Measurements from ENCODE around the gene CAPN14. TPM values are rescaled to one million over a fixed set of nuclear protein-coding genes. Genes with fewer than 3 reads are reported as not detected.
"Not testable (repeated sequence)": the region's sequence is repeated elsewhere in the genome, so short reads cannot be mapped to it uniquely, and the experiment has no call there.

Gene CAPN14
- polyA plus RNA-seq, 2 donors, result 72.7 to 141 TPM

DNA sequence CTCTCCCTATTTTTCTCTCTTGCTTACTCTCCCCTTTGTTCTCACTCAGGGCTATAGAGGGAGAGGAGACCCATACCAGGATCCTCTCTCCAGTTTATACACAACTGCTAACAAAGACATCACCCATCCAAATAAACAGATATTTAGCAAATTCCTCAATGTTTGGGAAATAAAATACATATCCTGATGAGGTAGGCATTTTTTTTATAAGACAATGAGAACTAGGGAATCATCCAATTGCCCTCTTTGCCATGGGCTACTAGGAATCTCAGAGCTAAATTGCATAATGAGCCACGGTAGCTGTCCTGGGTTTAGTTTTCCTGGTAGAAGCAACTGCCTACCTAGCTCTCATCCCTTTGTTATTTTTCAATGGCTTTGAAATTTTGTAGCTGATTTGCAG is 27.1 kb downstream of the CAPN14 start:
- H3K27ac ChIP-seq (ENCODE audit: low read depth in 2 of 2, low read length in 1 of 2), result no peak overlapping the region
- WGBS, 2 donors, result 75% methylated on average over 1 of the region's 1 CpG
- no peak overlapping the region for H3K4me3 ChIP-seq (ENCODE audit: low read depth in 1 of 2, low read length in 2 of 2)
- no peaks in the 10 kb centered on the region for H3K27me3 ChIP-seq (ENCODE audit: control insufficient read depth in 1 of 2, insufficient read depth in 2 of 2, low read length in 2 of 2)
- H3K9me3 ChIP-seq (ENCODE audit: control insufficient read depth in 2 of 2, insufficient read depth in 1 of 2, low read depth in 1 of 2, low read length in 1 of 2), result no peaks in the 10 kb centered on the region
- H3K4me1 ChIP-seq (ENCODE audit: control insufficient read depth in 2 of 2, insufficient read depth in 2 of 2, low read length in 1 of 2), result no peaks in the 10 kb centered on the region
- H3K36me3 ChIP-seq (ENCODE audit: control insufficient read depth in 2 of 2, insufficient read depth in 2 of 2, low read length in 1 of 2), result peaks cover 0 to 10% of the 10 kb centered on the region in 2 donors

DNA sequence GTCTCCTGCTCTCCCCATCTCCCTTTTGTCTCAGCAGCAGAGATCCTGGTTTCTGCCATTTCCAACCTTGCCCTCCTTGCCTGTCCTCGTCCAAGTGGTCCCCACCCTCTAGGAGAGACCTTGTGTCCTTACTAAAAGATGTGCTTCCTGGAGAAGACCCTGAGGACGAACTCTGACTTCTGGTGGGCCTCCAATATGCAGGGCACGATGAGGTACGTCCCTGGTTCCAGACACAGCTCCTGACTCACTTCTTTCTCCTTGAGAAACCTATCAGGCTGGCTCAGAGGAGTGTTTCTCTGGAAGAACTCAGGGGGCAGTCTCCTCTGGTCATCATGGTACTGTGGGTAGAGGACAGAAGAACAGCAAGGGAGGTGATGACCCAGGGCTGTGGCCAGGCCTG is 28.2 kb downstream of the CAPN14 start:
- 76 to 91% methylated on average over 4 of the region's 4 CpGs for WGBS, 2 donors
- no peaks in the 10 kb centered on the region for H3K9me3 ChIP-seq (ENCODE audit: control insufficient read depth in 2 of 2, insufficient read depth in 1 of 2, low read depth in 1 of 2, low read length in 1 of 2)
- H3K36me3 ChIP-seq (ENCODE audit: control insufficient read depth in 2 of 2, insufficient read depth in 2 of 2, low read length in 1 of 2), result peaks cover 0 to 10% of the 10 kb centered on the region in 2 donors
- no peak overlapping the region for H3K4me3 ChIP-seq (ENCODE audit: low read depth in 1 of 2, low read length in 2 of 2)
- no peaks in the 10 kb centered on the region for H3K4me1 ChIP-seq (ENCODE audit: control insufficient read depth in 2 of 2, insufficient read depth in 2 of 2, low read length in 1 of 2)
- no peak overlapping the region for H3K27ac ChIP-seq (ENCODE audit: low read depth in 2 of 2, low read length in 1 of 2)
- no peaks in the 10 kb centered on the region for H3K27me3 ChIP-seq (ENCODE audit: control insufficient read depth in 1 of 2, insufficient read depth in 2 of 2, low read length in 2 of 2)

DNA sequence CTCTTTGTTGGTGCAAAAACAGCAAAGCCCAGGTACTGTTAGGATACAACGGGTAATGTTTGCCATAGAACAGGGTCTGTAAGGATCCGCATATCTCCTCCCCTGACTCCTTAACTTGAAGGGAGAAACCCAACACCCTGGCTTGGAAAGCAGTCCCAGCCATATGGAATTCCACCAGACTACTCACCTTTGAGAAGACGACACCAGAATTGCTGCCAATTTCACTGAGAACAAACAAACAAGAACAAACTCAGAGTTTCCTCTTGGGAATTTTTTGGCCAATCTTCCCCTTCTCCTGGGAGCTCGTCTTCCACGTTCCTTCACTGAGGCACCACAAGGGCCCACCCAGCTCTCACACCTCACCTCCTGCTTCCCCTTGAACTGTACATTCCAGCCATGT is 29.2 kb downstream of the CAPN14 start:
- H3K27me3 ChIP-seq (ENCODE audit: control insufficient read depth in 1 of 2, insufficient read depth in 2 of 2, low read length in 2 of 2), result no peaks in the 10 kb centered on the region
- H3K27ac ChIP-seq (ENCODE audit: low read depth in 2 of 2, low read length in 1 of 2), result no peak overlapping the region
- no peak overlapping the region for H3K4me3 ChIP-seq (ENCODE audit: low read depth in 1 of 2, low read length in 2 of 2)
- peaks cover 0 to 8% of the 10 kb centered on the region in 2 donors for H3K36me3 ChIP-seq (ENCODE audit: control insufficient read depth in 2 of 2, insufficient read depth in 2 of 2, low read length in 1 of 2)
- 61 to 68% methylated on average over 5 of the region's 5 CpGs for WGBS, 2 donors
- no peaks in the 10 kb centered on the region for H3K4me1 ChIP-seq (ENCODE audit: control insufficient read depth in 2 of 2, insufficient read depth in 2 of 2, low read length in 1 of 2)
- no peaks in the 10 kb centered on the region for H3K9me3 ChIP-seq (ENCODE audit: control insufficient read depth in 2 of 2, insufficient read depth in 1 of 2, low read depth in 1 of 2, low read length in 1 of 2)

DNA sequence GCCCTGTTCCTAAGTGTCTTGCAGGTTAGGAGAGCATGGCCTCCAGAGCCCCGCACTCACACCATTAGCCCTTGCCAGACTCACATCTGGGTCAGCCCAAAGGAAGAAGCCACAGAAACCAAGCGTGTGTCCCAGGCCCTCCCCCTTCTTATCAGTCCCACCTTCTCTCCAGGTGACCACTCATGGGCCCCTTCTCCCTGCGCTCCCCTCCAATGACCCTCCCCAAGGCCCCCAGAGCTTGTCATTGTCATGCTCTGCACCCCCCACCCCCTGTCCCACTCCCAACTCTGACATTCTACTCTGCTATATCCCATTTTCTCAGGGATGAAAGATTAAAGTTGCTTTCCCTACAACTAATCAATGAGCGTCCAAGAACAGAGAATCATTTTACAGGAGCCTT is 30.1 kb downstream of the CAPN14 start:
- H3K4me1 ChIP-seq (ENCODE audit: control insufficient read depth in 2 of 2, insufficient read depth in 2 of 2, low read length in 1 of 2), result no peaks in the 10 kb centered on the region
- no peaks in the 10 kb centered on the region for H3K27me3 ChIP-seq (ENCODE audit: control insufficient read depth in 1 of 2, insufficient read depth in 2 of 2, low read length in 2 of 2)
- no peaks in the 10 kb centered on the region for H3K9me3 ChIP-seq (ENCODE audit: control insufficient read depth in 2 of 2, insufficient read depth in 1 of 2, low read depth in 1 of 2, low read length in 1 of 2)
- no peak overlapping the region for H3K4me3 ChIP-seq (ENCODE audit: low read depth in 1 of 2, low read length in 2 of 2)
- 91 to 94% methylated on average over 4 of the region's 4 CpGs for WGBS, 2 donors
- H3K36me3 ChIP-seq (ENCODE audit: control insufficient read depth in 2 of 2, insufficient read depth in 2 of 2, low read length in 1 of 2), result peaks cover 0 to 2% of the 10 kb centered on the region in 2 donors
- H3K27ac ChIP-seq (ENCODE audit: low read depth in 2 of 2, low read length in 1 of 2), result no peak overlapping the region

DNA sequence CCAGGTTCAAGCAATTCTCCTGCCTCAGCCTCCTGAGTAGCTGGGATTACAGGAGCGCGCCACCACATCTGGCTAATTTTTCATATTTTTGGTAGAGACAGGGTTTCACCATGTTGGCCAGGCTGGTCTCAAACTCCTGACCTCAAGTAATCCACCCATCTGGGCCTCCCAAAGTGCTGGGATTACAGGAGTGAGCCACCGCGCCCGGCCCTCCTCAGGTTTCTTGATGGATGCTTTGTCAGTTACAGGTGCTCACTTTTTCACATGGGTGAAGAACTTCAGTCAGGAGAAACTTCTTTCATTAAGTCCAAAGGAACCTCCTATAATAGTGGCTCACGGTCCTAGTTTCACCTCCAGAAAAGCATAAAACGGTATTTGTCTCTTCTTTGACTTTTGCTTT is 33.3 kb downstream of the CAPN14 start:
- H3K4me3 ChIP-seq (ENCODE audit: low read depth in 1 of 2, low read length in 2 of 2); H3K27me3 ChIP-seq (ENCODE audit: control insufficient read depth in 1 of 2, insufficient read depth in 2 of 2, low read length in 2 of 2); H3K27ac ChIP-seq (ENCODE audit: low read depth in 2 of 2, low read length in 1 of 2); H3K4me1 ChIP-seq (ENCODE audit: control insufficient read depth in 2 of 2, insufficient read depth in 2 of 2, low read length in 1 of 2); H3K9me3 ChIP-seq (ENCODE audit: control insufficient read depth in 2 of 2, insufficient read depth in 1 of 2, low read depth in 1 of 2, low read length in 1 of 2); H3K36me3 ChIP-seq (ENCODE audit: control insufficient read depth in 2 of 2, insufficient read depth in 2 of 2, low read length in 1 of 2): not testable (repeated sequence)
- WGBS, 2 donors, result 85 to 94% methylated on average over 7 of the region's 7 CpGs

DNA sequence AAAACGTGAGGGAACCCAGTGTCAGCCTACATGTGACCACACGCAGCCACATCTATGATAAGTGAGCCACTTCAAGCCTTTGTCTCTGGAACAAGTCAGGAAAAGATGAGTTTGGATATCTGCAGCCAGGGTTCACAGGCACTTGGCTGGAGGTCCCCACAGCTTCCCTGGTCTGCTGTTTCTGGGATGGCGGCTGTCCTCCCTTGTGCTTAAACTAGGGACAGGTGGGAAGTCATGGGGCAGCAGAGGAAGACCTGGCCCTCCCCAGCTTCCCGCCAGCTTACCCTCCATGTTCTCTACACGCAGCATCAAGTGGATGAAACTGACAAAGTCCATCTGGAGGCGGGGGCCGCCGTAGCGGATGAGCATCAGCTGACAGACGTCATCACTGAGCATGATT is 40.6 kb downstream of the CAPN14 start:
- no peak overlapping the region for H3K4me3 ChIP-seq (ENCODE audit: low read depth in 1 of 2, low read length in 2 of 2)
- no peak overlapping the region for H3K27ac ChIP-seq (ENCODE audit: low read depth in 2 of 2, low read length in 1 of 2)
- no peaks in the 10 kb centered on the region for H3K9me3 ChIP-seq (ENCODE audit: control insufficient read depth in 2 of 2, insufficient read depth in 1 of 2, low read depth in 1 of 2, low read length in 1 of 2)
- H3K4me1 ChIP-seq (ENCODE audit: control insufficient read depth in 2 of 2, insufficient read depth in 2 of 2, low read length in 1 of 2), result no peaks in the 10 kb centered on the region
- WGBS, 2 donors, result 79 to 86% methylated on average over 10 of the region's 10 CpGs
- H3K27me3 ChIP-seq (ENCODE audit: control insufficient read depth in 1 of 2, insufficient read depth in 2 of 2, low read length in 2 of 2), result no peaks in the 10 kb centered on the region
- peaks cover 0 to 5% of the 10 kb centered on the region in 2 donors for H3K36me3 ChIP-seq (ENCODE audit: control insufficient read depth in 2 of 2, insufficient read depth in 2 of 2, low read length in 1 of 2)

DNA sequence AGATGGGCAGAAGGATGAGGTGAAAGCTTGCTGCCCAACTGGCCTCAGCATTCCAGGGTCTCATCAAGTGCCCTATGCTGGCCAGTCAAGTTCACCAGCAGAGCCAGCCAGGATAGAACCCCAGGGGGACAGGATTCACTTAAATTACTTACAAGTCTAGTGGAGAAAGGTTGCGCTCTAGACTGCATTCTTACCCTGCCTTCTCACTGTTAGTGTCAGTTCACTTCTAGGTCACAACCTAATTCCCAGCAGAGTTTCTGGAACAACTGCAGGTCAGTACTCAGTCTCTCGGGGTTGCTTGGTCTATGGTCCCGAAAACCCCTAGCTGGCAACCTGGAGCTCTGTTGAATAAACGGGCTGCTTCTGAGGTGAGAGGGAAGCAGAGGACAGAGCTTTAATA is 46.2 kb downstream of the CAPN14 start:
- Histone ChIP-seq H3K27ac (ENCODE audit: low read depth in 2 of 2, low read length in 1 of 2) (no peak overlapping the region), H3K4me3 (ENCODE audit: low read depth in 1 of 2, low read length in 2 of 2) (no peak overlapping the region), H3K4me1 (ENCODE audit: control insufficient read depth in 2 of 2, insufficient read depth in 2 of 2, low read length in 1 of 2) (no peaks in the 10 kb centered on the region), H3K36me3 (ENCODE audit: control insufficient read depth in 2 of 2, insufficient read depth in 2 of 2, low read length in 1 of 2) (peaks cover 0 to 5% of the 10 kb centered on the region in 2 donors), H3K27me3 (ENCODE audit: control insufficient read depth in 1 of 2, insufficient read depth in 2 of 2, low read length in 2 of 2) (no peaks in the 10 kb centered on the region), H3K9me3 (ENCODE audit: control insufficient read depth in 2 of 2, insufficient read depth in 1 of 2, low read depth in 1 of 2, low read length in 1 of 2) (no peaks in the 10 kb centered on the region)
- WGBS, 2 donors, result 86 to 90% methylated on average over 4 of the region's 4 CpGs

DNA sequence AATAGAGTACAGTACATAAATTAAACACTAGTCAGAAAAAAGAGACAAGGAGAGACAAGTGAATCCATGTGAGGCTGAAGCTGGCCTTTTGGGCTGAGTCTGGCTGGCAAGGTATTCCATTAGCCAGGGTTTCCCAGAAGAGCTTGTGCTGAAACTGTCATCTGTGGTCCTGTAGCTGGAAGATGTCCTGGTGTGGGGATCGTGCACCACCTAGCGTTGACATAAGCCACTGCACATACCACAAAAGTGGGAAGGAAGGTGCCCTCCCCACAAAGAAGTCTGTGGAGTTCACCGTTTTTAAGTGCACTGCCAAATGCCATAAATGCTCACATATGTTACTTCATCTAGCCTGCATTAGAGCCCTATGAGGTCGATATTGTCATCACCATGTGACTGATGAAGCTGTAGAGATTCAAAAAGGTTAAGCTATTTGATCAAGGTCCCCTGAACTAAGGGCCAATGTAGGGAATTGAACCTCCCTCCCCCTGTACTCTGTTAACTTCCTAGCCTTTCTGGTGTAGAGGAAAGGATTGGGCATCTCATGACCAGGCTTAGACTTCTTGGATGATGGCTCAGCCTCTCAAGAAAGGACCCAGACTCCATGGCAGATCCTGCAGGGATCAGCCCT is 47.1 kb downstream of the CAPN14 start:
- peaks cover 0 to 5% of the 10 kb centered on the region in 2 donors for H3K36me3 ChIP-seq (ENCODE audit: control insufficient read depth in 2 of 2, insufficient read depth in 2 of 2, low read length in 1 of 2)
- WGBS, 2 donors, result 0 to 1% methylated on average over 4 of the region's 4 CpGs
- no peaks in the 10 kb centered on the region for H3K27me3 ChIP-seq (ENCODE audit: control insufficient read depth in 1 of 2, insufficient read depth in 2 of 2, low read length in 2 of 2)
- H3K9me3 ChIP-seq (ENCODE audit: control insufficient read depth in 2 of 2, insufficient read depth in 1 of 2, low read depth in 1 of 2, low read length in 1 of 2), result no peaks in the 10 kb centered on the region
- no peak overlapping the region for H3K4me3 ChIP-seq (ENCODE audit: low read depth in 1 of 2, low read length in 2 of 2)
- no peak overlapping the region for H3K27ac ChIP-seq (ENCODE audit: low read depth in 2 of 2, low read length in 1 of 2)
- H3K4me1 ChIP-seq (ENCODE audit: control insufficient read depth in 2 of 2, insufficient read depth in 2 of 2, low read length in 1 of 2), result no peaks in the 10 kb centered on the region

DNA sequence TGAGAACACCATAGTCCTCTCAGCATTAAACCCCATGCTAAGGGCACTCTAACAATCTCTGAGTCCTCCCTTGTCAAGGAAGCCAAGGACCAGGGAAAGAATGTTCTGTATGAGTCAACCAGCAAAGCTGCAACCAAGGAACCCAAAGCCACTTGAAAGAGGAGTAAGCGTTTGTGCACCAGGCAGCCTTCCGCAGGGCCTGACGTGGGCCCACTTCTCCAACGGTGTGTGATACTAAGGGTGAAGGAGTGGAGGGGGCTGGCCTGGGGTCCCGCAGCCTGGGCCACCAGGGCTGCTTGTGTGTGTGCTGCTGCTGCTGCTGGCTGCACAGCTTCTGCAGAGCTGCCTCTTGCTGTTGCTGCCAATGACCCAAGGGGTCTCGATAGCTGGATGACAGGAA is 49.0 kb downstream of the CAPN14 start:
- Histone ChIP-seq H3K4me1 (ENCODE audit: control insufficient read depth in 2 of 2, insufficient read depth in 2 of 2, low read length in 1 of 2) (no peaks in the 10 kb centered on the region), H3K27me3 (ENCODE audit: control insufficient read depth in 1 of 2, insufficient read depth in 2 of 2, low read length in 2 of 2) (no peaks in the 10 kb centered on the region), H3K9me3 (ENCODE audit: control insufficient read depth in 2 of 2, insufficient read depth in 1 of 2, low read depth in 1 of 2, low read length in 1 of 2) (no peaks in the 10 kb centered on the region), H3K4me3 (ENCODE audit: low read depth in 1 of 2, low read length in 2 of 2) (no peak overlapping the region), H3K36me3 (ENCODE audit: control insufficient read depth in 2 of 2, insufficient read depth in 2 of 2, low read length in 1 of 2) (no peaks in the 10 kb centered on the region), H3K27ac (ENCODE audit: low read depth in 2 of 2, low read length in 1 of 2) (no peak overlapping the region)
- 78 to 90% methylated on average over 6 of the region's 6 CpGs for WGBS, 2 donors

DNA sequence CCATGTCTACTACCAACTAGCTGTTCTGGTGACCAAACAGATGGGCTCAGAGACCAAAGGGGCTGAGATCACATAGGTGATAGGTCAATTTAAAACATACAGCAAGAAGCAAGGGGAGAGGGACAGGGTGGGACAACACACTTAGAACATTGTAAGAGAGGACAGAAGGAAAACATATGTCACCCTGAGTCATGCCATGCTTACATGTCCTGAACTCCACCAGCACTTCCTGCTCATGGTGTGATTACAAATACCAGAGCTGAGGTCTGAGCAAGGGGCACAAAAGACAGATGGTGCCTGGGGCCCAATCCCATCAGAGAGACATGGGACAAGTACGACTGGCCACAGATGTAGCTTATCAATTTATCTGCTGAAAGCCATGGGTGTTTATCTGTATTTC is 50.4 kb downstream of the CAPN14 start:
- H3K4me3 ChIP-seq (ENCODE audit: low read depth in 1 of 2, low read length in 2 of 2), result no peak overlapping the region
- no peaks in the 10 kb centered on the region for H3K27me3 ChIP-seq (ENCODE audit: control insufficient read depth in 1 of 2, insufficient read depth in 2 of 2, low read length in 2 of 2)
- H3K9me3 ChIP-seq (ENCODE audit: control insufficient read depth in 2 of 2, insufficient read depth in 1 of 2, low read depth in 1 of 2, low read length in 1 of 2), result no peaks in the 10 kb centered on the region
- WGBS, 2 donors, result 81 to 93% methylated on average over 1 of the region's 1 CpG
- no peaks in the 10 kb centered on the region for H3K4me1 ChIP-seq (ENCODE audit: control insufficient read depth in 2 of 2, insufficient read depth in 2 of 2, low read length in 1 of 2)
- no peak overlapping the region for H3K27ac ChIP-seq (ENCODE audit: low read depth in 2 of 2, low read length in 1 of 2)
- no peaks in the 10 kb centered on the region for H3K36me3 ChIP-seq (ENCODE audit: control insufficient read depth in 2 of 2, insufficient read depth in 2 of 2, low read length in 1 of 2)

Measured in esophagus (tissue), 2 donors.